Neural cell (in vitro differentiated cells): ENCODE results near the gene PDAP1. TPM values are rescaled to one million over a fixed set of nuclear protein-coding genes. Genes with fewer than 3 reads are reported as not detected.

Experiments used
- H2AFZ ChIP-seq: fragments of 200-600, 300-800 bp; sonication (generic), shearing (Covaris generic); 2 replicates; pipeline ENCODE4 v1.6.0; 2014; ENCODE audit warnings: low read depth, mild to moderate bottlenecking, antibody characterized with exemption, low read length, moderate library complexity
- H3F3A ChIP-seq: fragments of 200-600 bp; shearing (Covaris generic); 2 replicates; pipeline ENCODE4 v1.6.1; 2016; ENCODE audit warnings: mild to moderate bottlenecking, moderate library complexity, mixed read lengths, antibody characterized with exemption, low read length; ENCODE audit not compliant: insufficient read depth, poor library complexity, severe bottlenecking
- H3K27ac ChIP-seq: fragments of 200-600, 300-800 bp; sonication (generic), shearing (Covaris generic); 2 replicates; pipeline ENCODE4 v1.5.1; 2014; ENCODE audit warnings: mild to moderate bottlenecking, low read length, moderate library complexity
- H3K27me3 ChIP-seq: fragments of 300-800, 200-600 bp; sonication (generic), shearing (Covaris generic); 2 replicates; pipeline ENCODE4 v1.6.0; 2014; ENCODE audit warnings: mild to moderate bottlenecking, low read depth, low read length, moderate library complexity; ENCODE audit not compliant: insufficient read depth
- H3K36me3 ChIP-seq: fragments of 300-800, 200-600 bp; sonication (generic), shearing (Covaris generic); 2 replicates; pipeline ENCODE4 v1.5.1; 2014; ENCODE audit warnings: mild to moderate bottlenecking, antibody characterized with exemption, low read length, moderate library complexity; ENCODE audit not compliant: insufficient read depth
- H3K4me2 ChIP-seq: fragments of 300-800, 200-600 bp; sonication (generic), shearing (Covaris generic); 2 replicates; pipeline ENCODE4 v1.6.0; 2014; ENCODE audit warnings: mild to moderate bottlenecking, low read length
- H3K4me3 ChIP-seq: fragments of 300-800, 200-600 bp; sonication (generic), shearing (Covaris generic); 2 replicates; pipeline ENCODE4 v1.5.1; 2014; ENCODE audit warnings: mild to moderate bottlenecking, low read length, moderate library complexity
- H3K79me2 ChIP-seq: fragments of 200-600 bp; shearing (Covaris generic); replicated peaks from 2 replicates; pipeline ENCODE4 v1.6.0; 2014; ENCODE audit warnings: mild to moderate bottlenecking, low read length, moderate library complexity; ENCODE audit not compliant: insufficient read depth
- H3K9ac ChIP-seq: fragments of 300-800, 200-600 bp; sonication (generic), shearing (Covaris generic); 2 replicates; pipeline ENCODE4 v1.6.1; 2016; ENCODE audit warnings: mild to moderate bottlenecking, low read length, mixed read lengths
- H3K9me2 ChIP-seq: fragments of 200-600 bp; shearing (Covaris generic); 2 replicates; pipeline ENCODE4 v1.6.1; 2016; ENCODE audit warnings: mild to moderate bottlenecking, low read length, mixed read lengths; ENCODE audit not compliant: insufficient read depth
- H3K9me3 ChIP-seq: fragments of 200-600, 300-800 bp; sonication (generic), shearing (Covaris generic); 2 replicates; pipeline ENCODE4 v1.6.1; 2016; ENCODE audit warnings: mild to moderate bottlenecking, mixed run types, low read length, moderate library complexity, mixed read lengths
- H4K20me1 ChIP-seq: fragments of 200-600 bp; shearing (Covaris generic); 2 replicates; pipeline ENCODE4 v1.6.1; 2016; ENCODE audit warnings: mild to moderate bottlenecking, mixed run types; ENCODE audit not compliant: insufficient read depth
- CTCF ChIP-seq: fragments of 450-650 bp; IDR thresholded peaks from 2 replicates; pipeline ENCODE4 v1.5.1; 2014; ENCODE audit warnings: antibody characterized with exemption, mild to moderate bottlenecking, moderate library complexity; ENCODE audit not compliant: poor library complexity, severe bottlenecking
- EP300 ChIP-seq: fragments of 450-650 bp; conservative IDR thresholded peaks from 2 replicates; pipeline ENCODE4 v1.6.1; 2014; ENCODE audit warnings: antibody characterized with exemption, mild to moderate bottlenecking, moderate library complexity; ENCODE audit not compliant: poor library complexity, severe bottlenecking
- EZH2 ChIP-seq: fragments of 200-600, 300-800 bp; shearing (Covaris generic), sonication (generic); IDR thresholded peaks from 2 replicates; pipeline ENCODE4 v1.6.1; 2014; ENCODE audit warnings: antibody characterized with exemption, low read length, borderline replicate concordance, mild to moderate bottlenecking; ENCODE audit not compliant: insufficient read depth, poor library complexity, severe bottlenecking
- MXI1 ChIP-seq: fragments of 450-650 bp; conservative IDR thresholded peaks from 2 replicates; pipeline ENCODE4 v1.6.1; 2014; ENCODE audit warnings: antibody characterized with exemption, mild to moderate bottlenecking; ENCODE audit not compliant: poor library complexity, severe bottlenecking
- POLR2AphosphoS5 ChIP-seq: IDR thresholded peaks from 2 replicates; pipeline ENCODE4 v1.6.1; 2012
- RAD21 ChIP-seq: fragments of 450-650 bp; conservative IDR thresholded peaks from 2 replicates; pipeline ENCODE4 v1.6.1; 2014; ENCODE audit warnings: antibody characterized with exemption, mild to moderate bottlenecking, moderate library complexity
- REST ChIP-seq: IDR thresholded peaks from 2 replicates; pipeline ENCODE4 v1.6.1; 2012; ENCODE audit warnings: borderline replicate concordance
- SMC3 ChIP-seq: fragments of 450-650 bp; conservative IDR thresholded peaks from 2 replicates; pipeline ENCODE4 v1.6.1; 2014; ENCODE audit warnings: antibody characterized with exemption, mild to moderate bottlenecking, moderate library complexity; ENCODE audit not compliant: poor library complexity
- TAF1 ChIP-seq: IDR thresholded peaks from 2 replicates; pipeline ENCODE4 v1.6.1; 2012; ENCODE audit warnings: low read depth
- polyA plus RNA-seq: library from polyadenylated mRNA; depleted of rRNA; stranded (reverse); fragments of >200 nt; gene quantifications from 2 replicates; pipeline ENCODE4 v1.2.3, GENCODE V29; 2014

PDAP1 gene
- polyA plus RNA-seq, 1 donor from 2014 or later: 185 TPM

GRCh38 chr7:99368750-99369389, 39.5 kb downstream of the PDAP1 start:
- Histone ChIP-seq H3K9me3 (no peaks in the 10 kb centered on the region), H3K27ac (no peak overlapping the region), H3F3A (no peaks in the 10 kb centered on the region), H3K79me2 (no peaks in the 10 kb centered on the region), H4K20me1 (no peaks in the 10 kb centered on the region), H3K36me3 (peaks cover 3% of the 10 kb centered on the region), H3K4me3 (no peak overlapping the region), H3K9me2 (no peaks in the 10 kb centered on the region), H3K4me2 (no peak overlapping the region), H3K27me3 (no peaks in the 10 kb centered on the region), H3K9ac (no peak overlapping the region), H2AFZ (no peak overlapping the region)
- TF ChIP-seq CTCF (no peak), POLR2AphosphoS5 (no peak), TAF1 (no peak), RAD21 (no peak), EP300 (no peak), SMC3 (no peak), REST (no peak), EZH2 (no peak), MXI1 (no peak)

GRCh38 chr7:99366646-99367045, 41.8 kb downstream of the PDAP1 start:
- Histone ChIP-seq H3K36me3 (peaks cover 3% of the 10 kb centered on the region), H3F3A (no peaks in the 10 kb centered on the region), H3K27ac (no peak overlapping the region)

More at GRCh38 chr7:99366646-99367045, 41.8 kb downstream of the PDAP1 start:
- H3K79me2 ChIP-seq: no peaks in the 10 kb centered on the region
- H4K20me1 ChIP-seq: no peaks in the 10 kb centered on the region
- H3K9ac ChIP-seq: no peak overlapping the region
- TF ChIP-seq RAD21 (no peak), CTCF (no peak), POLR2AphosphoS5 (no peak), SMC3 (no peak), EZH2 (no peak), MXI1 (no peak), REST (no peak), EP300 (no peak), TAF1 (no peak)
- no peaks in the 10 kb centered on the region for H3K27me3 ChIP-seq
- no peaks in the 10 kb centered on the region for H3K9me3 ChIP-seq
- H2AFZ ChIP-seq: no peak overlapping the region
- no peak overlapping the region for H3K4me3 ChIP-seq
- H3K9me2 ChIP-seq: no peaks in the 10 kb centered on the region
- no peak overlapping the region for H3K4me2 ChIP-seq
